ENCODE measurements around the gene PRPF4. TPM values are rescaled to one million over a fixed set of nuclear protein-coding genes. Genes with fewer than 3 reads are reported as not detected.

The PRPF4 gene
- total RNA-seq, 6 experiments from 2014 or later = 6.9 to 13.0 (median 10.1) TPM

- 57% methylated on average over 5 of the region's 9 CpGs for WGBS (ENCODE audit: insufficient coverage, low coverage, low lambda C conversion rate, missing lambda C conversion rate)
- H3K27me3 ChIP-seq = no peaks in the 10 kb centered on the region
These were observed 66.4 kb downstream of the PRPF4 start for GRCh38 chr9:113341712-113342410.

More at GRCh38 chr9:113341712-113342410, 66.4 kb downstream of the PRPF4 start:
- H3K9me3 ChIP-seq = no peaks in the 10 kb centered on the region
- ATAC-seq = no peak
- no peak overlapping the region for H3K27ac ChIP-seq
- H3K36me3 ChIP-seq = no peaks in the 10 kb centered on the region
- no peak for DNase-seq
- intact Hi-C loops (cut with DNase I) = no loop called here
- no peak overlapping the region for H3K4me3 ChIP-seq
- H3K4me1 ChIP-seq = peaks cover 0 to 9% (median 2%) of the 10 kb centered on the region in 4 donors
- TF ChIP-seq POLR2A (IDR thresholded peaks at IDR 0.05) = no peak
- TF ChIP-seq, protein P1, sequence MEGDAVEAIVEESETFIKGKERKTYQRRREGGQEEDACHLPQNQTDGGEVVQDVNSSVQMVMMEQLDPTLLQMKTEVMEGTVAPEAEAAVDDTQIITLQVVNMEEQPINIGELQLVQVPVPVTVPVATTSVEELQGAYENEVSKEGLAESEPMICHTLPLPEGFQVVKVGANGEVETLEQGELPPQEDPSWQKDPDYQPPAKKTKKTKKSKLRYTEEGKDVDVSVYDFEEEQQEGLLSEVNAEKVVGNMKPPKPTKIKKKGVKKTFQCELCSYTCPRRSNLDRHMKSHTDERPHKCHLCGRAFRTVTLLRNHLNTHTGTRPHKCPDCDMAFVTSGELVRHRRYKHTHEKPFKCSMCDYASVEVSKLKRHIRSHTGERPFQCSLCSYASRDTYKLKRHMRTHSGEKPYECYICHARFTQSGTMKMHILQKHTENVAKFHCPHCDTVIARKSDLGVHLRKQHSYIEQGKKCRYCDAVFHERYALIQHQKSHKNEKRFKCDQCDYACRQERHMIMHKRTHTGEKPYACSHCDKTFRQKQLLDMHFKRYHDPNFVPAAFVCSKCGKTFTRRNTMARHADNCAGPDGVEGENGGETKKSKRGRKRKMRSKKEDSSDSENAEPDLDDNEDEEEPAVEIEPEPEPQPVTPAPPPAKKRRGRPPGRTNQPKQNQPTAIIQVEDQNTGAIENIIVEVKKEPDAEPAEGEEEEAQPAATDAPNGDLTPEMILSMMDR (IDR thresholded peaks at IDR 0.05) = no peak

Other genes with a start within 250 kb of the PRPF4 start
- gene ZFP37, start 218.9 kb upstream of the PRPF4 start, total RNA-seq = 1 to 10 TPM in 1 of 6 experiments, under 1 TPM in 5; 0.28 to 1.1 (median 0.41) TPM
- 10 to 100 TPM; 11.5 to 43.4 (median 25.0) TPM for gene SLC31A2, start 124.7 kb upstream of the PRPF4 start, total RNA-seq
- gene FKBP15, start 54.4 kb upstream of the PRPF4 start, total RNA-seq = 10 to 100 TPM; 11.1 to 17.2 (median 12.8) TPM
- 10 to 100 TPM; 48.0 to 92.6 (median 71.5) TPM for gene SLC31A1, start 54.1 kb upstream of the PRPF4 start, total RNA-seq
- gene CDC26, start 86 bp upstream of the PRPF4 start, total RNA-seq = 10 to 100 TPM; 16.0 to 21.7 (median 18.5) TPM
- gene RNF183, start 27.7 kb downstream of the PRPF4 start, total RNA-seq = under 1 TPM in 1 of 6 experiments, not detected in 5; 0.27 TPM
- 1 to 10 TPM in 5 of 6 experiments, under 1 TPM in 1; 0.81 to 3.5 (median 1.7) TPM for gene WDR31, start 64.6 kb downstream of the PRPF4 start, total RNA-seq
- 1 to 10 TPM in 2 of 6 experiments, under 1 TPM in 4; 0.24 to 1.4 (median 0.78) TPM for gene BSPRY, start 73.9 kb downstream of the PRPF4 start, total RNA-seq
- 10 to 100 TPM; 36.5 to 70.5 (median 67.1) TPM for gene HDHD3, start 101.3 kb downstream of the PRPF4 start, total RNA-seq
- gene ALAD, start 125.6 kb downstream of the PRPF4 start, total RNA-seq = 100 to 1,000 TPM in 2 of 6 experiments, 10 to 100 TPM in 4; 35.3 to 140 (median 73.6) TPM
- 10 to 100 TPM; 13.8 to 24.5 (median 16.6) TPM for gene POLE3, start 135.0 kb downstream of the PRPF4 start, total RNA-seq
- gene C9orf43, start 135.1 kb downstream of the PRPF4 start, total RNA-seq = 1 to 10 TPM in 1 of 6 experiments, under 1 TPM in 5; 0.40 to 1.0 (median 0.50) TPM
- gene RGS3, start 188.1 kb downstream of the PRPF4 start, total RNA-seq = 10 to 100 TPM; 19.0 to 60.3 (median 31.0) TPM